Testis (tissue), 3 donors: ENCODE measurements around the gene GLYATL2. TPM values are rescaled to one million over a fixed set of nuclear protein-coding genes. Genes with fewer than 3 reads are reported as not detected.

Experiments used
- DNase-seq: peaks from one replicate; pipeline ENCODE4 v3.0.0-alpha.2; 2019
- H3K27ac ChIP-seq, 2 donors: fragments of 200-600 bp; sonication (generic); one replicate each; pipeline ENCODE4 v1.5.1; 2019
- H3K27me3 ChIP-seq: fragments of 200-600 bp; sonication (generic); one replicate; pipeline ENCODE4 v1.5.1; 2019
- H3K36me3 ChIP-seq: fragments of 200-600 bp; sonication (generic); one replicate; pipeline ENCODE4 v1.5.1; 2017; ENCODE audit warnings: low read depth; ENCODE audit errors: missing control alignments
- H3K4me1 ChIP-seq: fragments of 200-600 bp; sonication (generic); one replicate; pipeline ENCODE4 v1.5.1; 2019
- H3K4me3 ChIP-seq, 2 donors: fragments of 200-600 bp; sonication (generic); one replicate each; pipeline ENCODE4 v1.5.1; 2017 to 2019
- H3K9me3 ChIP-seq: fragments of 200-600 bp; sonication (generic); one replicate; pipeline ENCODE4 v1.5.1; 2017
- CTCF ChIP-seq, 3 experiments: fragments of 450-650 bp in 2 of 3; fragments of 200-600 bp in 1 of 3; sonication (generic) in 1 of 3; IDR thresholded peaks; one replicate each; pipeline ENCODE4 v1.5.1; 2016 to 2019; ENCODE audit warnings: antibody characterized with exemption in 3 of 3, mild to moderate bottlenecking in 2 of 3, moderate library complexity in 1 of 3
- POLR2A ChIP-seq: fragments of 450-650 bp; IDR thresholded peaks from one replicate; pipeline ENCODE4 v1.6.1; 2017; ENCODE audit warnings: antibody characterized with exemption, mild to moderate bottlenecking, moderate library complexity
- WGBS, 2 donors: methylation state at CpG; one replicate each; pipeline ENCODE4 v1.1.5; 2018; 5-methylcytosine and 5-hydroxymethylcytosine counted together
- intact Hi-C: fragments of 100-400 bp; cut with DNase I; formaldehyde crosslinking; loops from one replicate; pipeline ENCODE4 v1.15.1; 2023; ENCODE audit warnings: low total_unique reads
- polyA plus RNA-seq: library from polyadenylated mRNA; stranded (reverse); fragments of 350-450 nt; fragmentation: Illumina TruSeq; extraction: RNeasy Lipid Tissue Mini Kit (QIAGEN cat#74804); gene quantifications from one replicate; pipeline ENCODE4 v1.2.3, GENCODE V29; 2014; ENCODE audit warnings: low read depth, low replicate concordance; ENCODE audit not compliant: insufficient read depth
- total RNA-seq, 2 donors: library from RNA; depleted of rRNA; stranded (reverse); fragments of >200 nt; gene quantifications; one replicate each; pipeline ENCODE4 v1.2.3, GENCODE V29; 2016

The GLYATL2 gene
- total and polyA plus RNA-seq, 3 donors from 2014 or later = 0.12 to 0.63 TPM; not detected in 1

GRCh38 chr11:58830673-58831301 lies 13.7 kb downstream of the GLYATL2 start:
- H3K27ac ChIP-seq = no peak overlapping the region
- H3K36me3 ChIP-seq = no peaks in the 10 kb centered on the region
- 32 to 53% methylated on average over 17 to 31 of the region's 31 CpGs for WGBS, 2 donors
- no peaks in the 10 kb centered on the region for H3K9me3 ChIP-seq
- no peaks in the 10 kb centered on the region for H3K4me1 ChIP-seq
- H3K4me3 ChIP-seq = peak overlapping the region; percentile 27 to 41
- TF ChIP-seq POLR2A (no peak), CTCF (IDR thresholded peaks at IDR 0.05) (no peak)
- peak; percentile 16 for DNase-seq
- H3K27me3 ChIP-seq = no peaks in the 10 kb centered on the region
- intact Hi-C loops = no loop called here

- Histone ChIP-seq H3K4me3 (no peak overlapping the region), H3K27ac (no peak overlapping the region), H3K36me3 (no peaks in the 10 kb centered on the region), H3K9me3 (no peaks in the 10 kb centered on the region), H3K4me1 (no peaks in the 10 kb centered on the region), H3K27me3 (no peaks in the 10 kb centered on the region)
- DNase-seq = no peak
- intact Hi-C loops = no loop called here
- TF ChIP-seq POLR2A = no peak
- TF ChIP-seq CTCF (IDR thresholded peaks at IDR 0.05) = no peak
These were observed 14.7 kb downstream of the GLYATL2 start for GRCh38 chr11:58829786-58830185.

GRCh38 chr11:58813693-58814092 lies 30.8 kb downstream of the GLYATL2 start:
- TF ChIP-seq CTCF (IDR thresholded peaks at IDR 0.05) = no peak
- no peak for TF ChIP-seq POLR2A
- Histone ChIP-seq H3K4me3 (no peak overlapping the region), H3K9me3 (no peaks in the 10 kb centered on the region), H3K27ac (no peak overlapping the region), H3K4me1 (no peaks in the 10 kb centered on the region), H3K36me3 (no peaks in the 10 kb centered on the region), H3K27me3 (no peaks in the 10 kb centered on the region)
- no peak for DNase-seq
- intact Hi-C loops = no loop called here
- WGBS, 2 donors = 67 to 82% methylated on average over 1 of the region's 1 CpG

GRCh38 chr11:58811499-58811898 lies 33.0 kb downstream of the GLYATL2 start:
- DNase-seq = no peak
- no peaks in the 10 kb centered on the region for H3K4me1 ChIP-seq
- TF ChIP-seq CTCF (IDR thresholded peaks at IDR 0.05) (no peak), POLR2A (no peak)
- intact Hi-C loops = no loop called here
- WGBS, 2 donors = 82 to 85% methylated on average over 3 of the region's 3 CpGs
- H3K27ac ChIP-seq = no peak overlapping the region
- H3K36me3 ChIP-seq = no peaks in the 10 kb centered on the region
- H3K9me3 ChIP-seq = no peaks in the 10 kb centered on the region
- no peak overlapping the region for H3K4me3 ChIP-seq
- no peaks in the 10 kb centered on the region for H3K27me3 ChIP-seq

- Histone ChIP-seq H3K9me3 (no peaks in the 10 kb centered on the region), H3K27me3 (no peaks in the 10 kb centered on the region), H3K36me3 (no peaks in the 10 kb centered on the region), H3K4me1 (no peaks in the 10 kb centered on the region), H3K4me3 (no peak overlapping the region), H3K27ac (no peak overlapping the region)
- no peak for DNase-seq
- 82 to 95% methylated on average over 2 of the region's 2 CpGs for WGBS, 2 donors
- intact Hi-C loops = no loop called here
- TF ChIP-seq CTCF (IDR thresholded peaks at IDR 0.05) (no peak), POLR2A (no peak)
These were observed 37.2 kb downstream of the GLYATL2 start for GRCh38 chr11:58807343-58807742.
